Measurements from ENCODE around the gene STK33.

STK33 gene

DNA sequence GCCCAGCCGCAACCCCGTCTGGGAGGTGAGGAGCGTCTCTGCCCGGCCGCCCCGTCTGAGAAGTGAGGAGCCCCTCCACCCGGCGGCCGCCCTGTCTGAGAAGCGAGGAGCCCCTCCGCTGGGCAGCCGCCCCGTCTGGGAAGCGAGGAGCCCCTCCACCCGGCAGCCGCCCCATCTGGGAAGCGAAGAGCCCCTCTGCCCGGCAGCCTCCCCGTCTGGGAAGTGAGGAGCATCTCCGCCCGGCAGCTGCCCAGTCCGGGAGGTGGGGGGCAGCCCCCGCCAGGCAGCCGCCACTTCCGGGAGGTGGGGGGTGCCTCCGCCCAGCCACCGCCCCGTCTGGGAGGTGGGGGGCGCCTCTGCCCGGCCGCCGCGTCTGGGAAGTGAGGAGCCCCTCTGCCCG lies 70.6 kb downstream of the STK33 start:
- peaks cover 38% of the 10 kb centered on the region for H3K9me3 Mint-ChIP-seq
- H3K4me3 Mint-ChIP-seq: no peak overlapping the region
- no peak overlapping the region for H3K27ac Mint-ChIP-seq
- TF ChIP-seq, protein P1, sequence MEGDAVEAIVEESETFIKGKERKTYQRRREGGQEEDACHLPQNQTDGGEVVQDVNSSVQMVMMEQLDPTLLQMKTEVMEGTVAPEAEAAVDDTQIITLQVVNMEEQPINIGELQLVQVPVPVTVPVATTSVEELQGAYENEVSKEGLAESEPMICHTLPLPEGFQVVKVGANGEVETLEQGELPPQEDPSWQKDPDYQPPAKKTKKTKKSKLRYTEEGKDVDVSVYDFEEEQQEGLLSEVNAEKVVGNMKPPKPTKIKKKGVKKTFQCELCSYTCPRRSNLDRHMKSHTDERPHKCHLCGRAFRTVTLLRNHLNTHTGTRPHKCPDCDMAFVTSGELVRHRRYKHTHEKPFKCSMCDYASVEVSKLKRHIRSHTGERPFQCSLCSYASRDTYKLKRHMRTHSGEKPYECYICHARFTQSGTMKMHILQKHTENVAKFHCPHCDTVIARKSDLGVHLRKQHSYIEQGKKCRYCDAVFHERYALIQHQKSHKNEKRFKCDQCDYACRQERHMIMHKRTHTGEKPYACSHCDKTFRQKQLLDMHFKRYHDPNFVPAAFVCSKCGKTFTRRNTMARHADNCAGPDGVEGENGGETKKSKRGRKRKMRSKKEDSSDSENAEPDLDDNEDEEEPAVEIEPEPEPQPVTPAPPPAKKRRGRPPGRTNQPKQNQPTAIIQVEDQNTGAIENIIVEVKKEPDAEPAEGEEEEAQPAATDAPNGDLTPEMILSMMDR (IDR thresholded peaks at IDR 0.05; ENCODE audit: unreplicated experiment in 3 of 3): no peak
- H3K4me1 Mint-ChIP-seq: no peaks in the 10 kb centered on the region
- H3K27me3 Mint-ChIP-seq (ENCODE audit: low read depth): no peaks in the 10 kb centered on the region
- H3K36me3 Mint-ChIP-seq (ENCODE audit: low read depth): peaks cover 24% of the 10 kb centered on the region

DNA sequence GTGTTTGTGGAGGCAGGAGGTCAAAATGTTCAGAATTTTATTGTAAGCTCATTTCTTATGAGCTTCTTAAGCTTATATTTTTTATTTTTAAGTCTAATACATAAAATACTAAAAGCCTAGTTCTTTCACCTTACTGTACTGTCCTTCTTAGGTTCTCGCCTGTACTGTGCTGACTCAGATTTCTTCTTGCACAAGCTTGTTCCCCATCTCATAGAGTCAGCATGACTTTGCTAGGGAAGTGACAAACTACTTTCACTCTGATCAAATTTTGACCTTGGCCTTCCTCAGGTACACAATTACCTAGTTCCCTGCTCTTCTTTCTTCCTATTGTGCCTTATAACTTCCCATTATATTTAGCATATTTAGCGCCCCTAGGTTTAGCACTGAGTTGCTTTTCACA lies 81.5 kb downstream of the STK33 start:
- H3K27me3 Mint-ChIP-seq (ENCODE audit: low read depth): no peaks in the 10 kb centered on the region
- no peak overlapping the region for H3K27ac Mint-ChIP-seq
- H3K9me3 Mint-ChIP-seq: peaks cover 48% of the 10 kb centered on the region

DNA sequence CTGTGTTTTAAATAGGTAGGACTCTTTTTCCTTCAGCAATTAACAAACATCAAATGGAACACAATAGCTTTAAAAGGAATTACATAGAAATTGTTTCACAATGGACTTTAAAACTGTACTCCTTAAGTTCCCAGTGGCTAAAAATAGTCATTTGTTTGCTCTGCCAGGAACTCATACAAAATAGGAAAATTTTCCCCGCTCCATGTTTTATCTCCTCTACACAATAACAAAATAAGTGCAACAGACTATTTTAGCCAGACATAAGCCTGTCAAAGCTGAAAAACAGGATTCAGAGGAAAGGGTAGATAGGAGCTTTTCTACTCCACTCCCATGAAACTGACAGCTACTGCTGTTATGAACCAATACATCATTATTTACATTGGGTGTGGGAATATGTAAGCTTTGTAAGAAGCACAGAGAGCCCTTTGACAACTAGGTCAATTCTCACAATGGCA lies 90.1 kb downstream of the STK33 start:
- Mint-ChIP-seq H3K27ac (no peak overlapping the region), H3K4me3 (no peak overlapping the region), H3K4me1 (no peaks in the 10 kb centered on the region), H3K27me3 (ENCODE audit: low read depth) (no peaks in the 10 kb centered on the region), H3K9me3 (peaks cover 26% of the 10 kb centered on the region), H3K36me3 (ENCODE audit: low read depth) (peaks cover 6% of the 10 kb centered on the region)
- TF ChIP-seq, protein P1 (IDR thresholded peaks at IDR 0.05; ENCODE audit: unreplicated experiment in 3 of 3): no peak

More for the DNA sequence above, 81.5 kb downstream of the STK33 start:
- Mint-ChIP-seq H3K4me3 (no peak overlapping the region), H3K36me3 (ENCODE audit: low read depth) (peaks cover 24% of the 10 kb centered on the region), H3K4me1 (no peaks in the 10 kb centered on the region)
- TF ChIP-seq, protein P1 (IDR thresholded peaks at IDR 0.05; ENCODE audit: unreplicated experiment in 3 of 3): no peak

DNA sequence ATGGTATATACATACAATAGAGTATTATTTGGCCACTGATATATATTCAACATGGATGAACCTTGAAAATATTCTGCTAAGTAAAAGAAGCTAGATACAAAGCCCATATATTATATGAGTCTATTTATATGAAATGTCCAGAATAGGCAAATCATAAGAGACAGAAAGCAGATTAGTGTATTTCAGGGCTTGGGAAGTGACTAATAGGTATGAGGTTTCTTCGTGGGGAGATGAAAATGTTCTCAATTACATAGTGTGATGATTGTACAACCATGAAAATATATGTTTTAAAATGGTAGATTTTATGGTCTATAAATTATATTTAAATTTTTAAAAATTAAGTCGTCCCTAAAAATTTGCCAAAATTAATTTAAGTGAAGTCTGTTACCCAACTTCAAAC lies 92.2 kb downstream of the STK33 start:
- Mint-ChIP-seq H3K36me3 (ENCODE audit: low read depth) (peaks cover 15% of the 10 kb centered on the region), H3K9me3 (peaks cover 42% of the 10 kb centered on the region)

DNA sequence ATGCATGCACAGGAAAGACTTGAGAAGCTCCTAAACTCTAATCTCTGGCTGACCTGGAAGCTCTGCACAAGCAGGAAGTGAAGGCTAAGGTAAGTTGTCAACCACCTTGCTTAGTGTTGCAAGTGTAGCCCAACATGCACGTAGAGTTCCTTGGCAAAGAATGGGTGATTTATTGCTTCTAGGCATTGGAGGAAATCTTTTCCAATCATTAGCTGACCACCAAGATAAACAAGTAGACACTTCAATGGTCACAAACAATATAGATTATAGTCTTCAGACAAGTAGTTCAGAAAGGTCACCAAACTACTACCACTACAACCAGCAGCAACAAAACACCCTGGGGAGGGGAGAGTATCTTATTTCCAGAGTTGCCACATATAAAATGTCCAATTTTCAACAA lies 105.6 kb downstream of the STK33 start:
- H3K9me3 Mint-ChIP-seq: peaks cover 40% of the 10 kb centered on the region
- H3K27ac Mint-ChIP-seq: no peak overlapping the region
- H3K27me3 Mint-ChIP-seq (ENCODE audit: low read depth): no peaks in the 10 kb centered on the region
- H3K4me3 Mint-ChIP-seq: no peak overlapping the region
- H3K36me3 Mint-ChIP-seq (ENCODE audit: low read depth): peaks cover 17% of the 10 kb centered on the region
- no peaks in the 10 kb centered on the region for H3K4me1 Mint-ChIP-seq
- TF ChIP-seq, protein P1 (IDR thresholded peaks at IDR 0.05; ENCODE audit: unreplicated experiment in 3 of 3): no peak

More for the DNA sequence above, 92.2 kb downstream of the STK33 start:
- Mint-ChIP-seq H3K27ac (no peak overlapping the region), H3K4me1 (no peaks in the 10 kb centered on the region), H3K27me3 (ENCODE audit: low read depth) (no peaks in the 10 kb centered on the region), H3K4me3 (no peak overlapping the region)
- TF ChIP-seq, protein P1 (IDR thresholded peaks at IDR 0.05; ENCODE audit: unreplicated experiment in 3 of 3): no peak

DNA sequence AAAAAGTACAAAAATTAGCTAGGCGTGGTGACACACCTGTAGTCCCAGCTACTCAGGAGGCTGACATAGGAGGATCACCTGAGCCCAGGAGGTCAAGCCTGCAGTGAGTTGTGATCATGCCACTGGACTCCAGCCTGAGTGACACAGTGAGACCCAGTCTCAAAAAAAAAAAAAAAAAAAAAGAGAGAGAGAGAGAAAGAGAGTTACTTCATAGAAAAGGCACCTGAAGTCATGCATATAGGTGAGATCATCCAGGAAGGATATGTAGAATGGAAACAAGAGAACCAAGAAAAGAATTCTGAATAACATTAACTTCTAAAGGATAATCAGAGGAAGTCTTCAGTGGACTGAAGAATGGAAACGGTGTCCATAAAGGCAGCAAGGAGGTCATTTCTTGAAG lies 106.8 kb downstream of the STK33 start:
- TF ChIP-seq, protein P1 (IDR thresholded peaks at IDR 0.05; ENCODE audit: unreplicated experiment in 3 of 3): no peak
- H3K9me3 Mint-ChIP-seq: peaks cover 29% of the 10 kb centered on the region
- H3K36me3 Mint-ChIP-seq (ENCODE audit: low read depth): peaks cover 14% of the 10 kb centered on the region
- H3K27ac Mint-ChIP-seq: no peak overlapping the region
- H3K4me3 Mint-ChIP-seq: no peak overlapping the region
- H3K4me1 Mint-ChIP-seq: no peaks in the 10 kb centered on the region
- H3K27me3 Mint-ChIP-seq (ENCODE audit: low read depth): no peaks in the 10 kb centered on the region
